ENCODE data around the gene PLSCR1.
A peak's percentile ranks its signal among the peaks of the same experiment; 100 is the strongest.

The PLSCR1 gene

GRCh38 chr3:146546366-146546965, 2.1 kb upstream of the PLSCR1 start:
- POLR2A ChIA-PET = no interaction called here
- CTCF ChIA-PET = interaction anchor here (0.8 kb wide), 1 partner anchor 219 kb away, joined by 3 read pairs; no protein-coding TSS in a partner anchor
- TF ChIP-seq CTCF (IDR thresholded peaks at IDR 0.05; ENCODE audit: insufficient read depth, low read length, missing control alignments) = no peak
- no peak overlapping the region for H3K4me3 ChIP-seq (ENCODE audit: low read depth, low read length)
- no peak for DNase-seq (ENCODE audit: low read depth, low spot score)

GRCh38 chr3:146544929-146545528, 622 bp upstream of the PLSCR1 start:
- TF ChIP-seq CTCF (IDR thresholded peaks at IDR 0.05; ENCODE audit: insufficient read depth, low read length, missing control alignments) = no peak
- no peak for DNase-seq (ENCODE audit: low read depth, low spot score)
- CTCF ChIA-PET = interaction anchor here (0.7 to 0.8 kb wide), 2 partner anchors 32 to 355 kb away, joined by 3 to 4 read pairs; no protein-coding TSS in a partner anchor
- POLR2A ChIA-PET = interaction anchor here (0.6 to 1.0 kb wide), 2 partner anchors 11 to 33 kb away, joined by 3 read pairs; no protein-coding TSS in a partner anchor
- peak overlapping the region; percentile 75 for H3K4me3 ChIP-seq (ENCODE audit: low read depth, low read length)

- no peak for TF ChIP-seq CTCF (IDR thresholded peaks at IDR 0.05; ENCODE audit: insufficient read depth, low read length, missing control alignments)
- ChIA-PET POLR2A (interaction anchor here (1.1 kb wide), 1 partner anchor 75 kb away, joined by 3 read pairs; no protein-coding TSS in a partner anchor), CTCF (interaction anchor here (1.0 to 1.1 kb wide), 4 partner anchors 11 to 217 kb away, joined by 3 read pairs; no protein-coding TSS in a partner anchor)
- no peak for DNase-seq (ENCODE audit: low read depth, low spot score)
- H3K4me3 ChIP-seq (ENCODE audit: low read depth, low read length) = peak overlapping the region; percentile 75
Measured at GRCh38 chr3:146543461-146544001, 876 bp downstream of the PLSCR1 start.

GRCh38 chr3:146542978-146543377, 1.4 kb downstream of the PLSCR1 start:
- no peak for DNase-seq (ENCODE audit: low read depth, low spot score)
- CTCF ChIA-PET = interaction anchor here (1.0 to 1.1 kb wide), 4 partner anchors 10 to 216 kb away, joined by 3 read pairs; no protein-coding TSS in a partner anchor
- POLR2A ChIA-PET = interaction anchor here (1.1 kb wide), 1 partner anchor 74 kb away, joined by 3 read pairs; no protein-coding TSS in a partner anchor
- TF ChIP-seq CTCF (IDR thresholded peaks at IDR 0.05; ENCODE audit: insufficient read depth, low read length, missing control alignments) = no peak
- peak overlapping the region; percentile 75 for H3K4me3 ChIP-seq (ENCODE audit: low read depth, low read length)

GRCh38 chr3:146542179-146542578, 2.2 kb downstream of the PLSCR1 start:
- no peak overlapping the region for H3K4me3 ChIP-seq (ENCODE audit: low read depth, low read length)
- POLR2A ChIA-PET = no interaction called here

More at GRCh38 chr3:146542179-146542578, 2.2 kb downstream of the PLSCR1 start:
- DNase-seq (ENCODE audit: low read depth, low spot score) = no peak
- CTCF ChIA-PET = no interaction called here
- no peak for TF ChIP-seq CTCF (IDR thresholded peaks at IDR 0.05; ENCODE audit: insufficient read depth, low read length, missing control alignments)

Measured in AG04449 (cell line).